K562 (cell line): Measurements from ENCODE around the gene PCSK2. TPM values are rescaled to one million over a fixed set of nuclear protein-coding genes. Genes with fewer than 3 reads are reported as not detected.

Source experiments
- ATAC-seq: fragments of 200-7000 bp; cut with Tn5 transposase; 3 replicates; pipeline ENCODE4 v1.9.1; 2020; ENCODE audit warnings: moderate library complexity
- BruUV-seq: library from RNA; stranded (reverse); fragments of 400-500 nt; replicated peaks from 2 replicates; lab custom pipeline; 2021; lab: Mats Ljungman, UMichigan
- CTCF ChIA-PET: fragments of 300-600 bp; formaldehyde crosslinking; extraction: SDS; loops from one replicate; lab custom pipeline; 2021; ENCODE audit warnings: low intra/inter-chr PET ratio; lab: Yijun Ruan, JAX
- POLR2A ChIA-PET: fragments of 300-600, 350-650 bp; sonication (Branson Sonifier 250); formaldehyde crosslinking; extraction: SDS; loops from one replicate; lab custom pipeline; 2021; ENCODE audit warnings: antibody characterized with exemption, inconsistent platforms; lab: Yijun Ruan, JAX
- DNase-seq, 4 experiments: peaks; one replicate each; pipeline versions ENCODE4 v3.0.0 to v3.0.0-alpha.2; 2011 to 2018; ENCODE audit warnings: low spot score in 3 of 4, mixed read lengths in 3 of 4; ENCODE audit errors: extremely low read depth in 1 of 4
- FAIRE-seq: peaks from 2 replicates; lab custom pipeline; 2011; peaks lifted over from hg19 to GRCh38; lab: Jason Lieb, UNC
- H2AFZ ChIP-seq: 2 replicates; pipeline ENCODE4 v1.6.0; 2011; ENCODE audit warnings: low read depth, low read length, control low read depth, inconsistent platforms
- H3K27ac ChIP-seq: fragments of 200-600 bp; 3 replicates; pipeline ENCODE4 v1.8.0; 2011; ENCODE audit warnings: low read depth, mild to moderate bottlenecking, control low read depth, inconsistent platforms, low read length, moderate library complexity, mixed read lengths; ENCODE audit errors: extremely low read depth
- H3K27me3 ChIP-seq, 2 experiments: fragments of 300-600 bp in 1 of 2; 2 replicates in 1 of 2; 3 replicates in 1 of 2; pipeline versions ENCODE4 v1.6.0 to v1.8.0; 2011; ENCODE audit warnings: inconsistent platforms in 2 of 2, low read length in 2 of 2, mild to moderate bottlenecking in 1 of 2, mixed read lengths in 1 of 2, moderate library complexity in 1 of 2; ENCODE audit not compliant: control insufficient read depth in 2 of 2, insufficient read depth in 2 of 2
- H3K36me3 ChIP-seq: fragments of 300-600 bp; 3 replicates; pipeline ENCODE4 v1.8.0; 2011; ENCODE audit warnings: mild to moderate bottlenecking, low read length, inconsistent platforms; ENCODE audit not compliant: control insufficient read depth, insufficient read depth
- H3K4me1 ChIP-seq, 2 experiments: fragments of 200-600 bp in 1 of 2; replicated peaks in 1 of 2; 2 replicates in 1 of 2; 3 replicates in 1 of 2; pipeline versions ENCODE4 v1.5.1 to v1.8.0; 2011; ENCODE audit warnings: inconsistent platforms in 2 of 2, low read length in 2 of 2, mild to moderate bottlenecking in 1 of 2, mixed read lengths in 1 of 2, moderate library complexity in 1 of 2; ENCODE audit not compliant: control insufficient read depth in 2 of 2, insufficient read depth in 2 of 2
- H3K4me2 ChIP-seq: 2 replicates; pipeline ENCODE4 v1.6.1; 2011; ENCODE audit warnings: low read length, control low read depth, inconsistent platforms, mixed read lengths; ENCODE audit not compliant: insufficient read depth
- H3K4me3 ChIP-seq: fragments of 200-600 bp; sonication (generic), shearing (Covaris generic); 2 replicates; pipeline ENCODE4 v1.5.1; 2016; ENCODE audit warnings: control low read depth, inconsistent platforms
- H3K79me2 ChIP-seq: fragments of 200-600 bp; 3 replicates; pipeline ENCODE4 v1.8.0; 2011; ENCODE audit warnings: low read length, inconsistent platforms; ENCODE audit not compliant: control insufficient read depth, insufficient read depth
- H3K9ac ChIP-seq, 2 experiments: 2 replicates each; pipeline versions ENCODE4 v1.6.0 to v1.6.1; 2011; ENCODE audit warnings: low read depth in 2 of 2, low read length in 2 of 2, control low read depth in 1 of 2, inconsistent platforms in 1 of 2, mild to moderate bottlenecking in 1 of 2, mixed read lengths in 1 of 2; ENCODE audit not compliant: insufficient read depth in 1 of 2
- H3K9me1 ChIP-seq: one replicate; pipeline ENCODE4 v1.6.0; 2011; ENCODE audit warnings: inconsistent platforms, mild to moderate bottlenecking, low read length, moderate library complexity; ENCODE audit not compliant: control insufficient read depth, insufficient read depth
- H3K9me3 ChIP-seq: replicated peaks from 2 replicates; pipeline ENCODE4 v1.5.1; 2011; ENCODE audit warnings: low read depth, low read length, inconsistent platforms; ENCODE audit not compliant: control insufficient read depth, insufficient read depth
- H4K20me1 ChIP-seq: replicated peaks from 2 replicates; pipeline ENCODE4 v1.6.1; 2011; ENCODE audit warnings: low read length, inconsistent platforms, mixed read lengths; ENCODE audit not compliant: control insufficient read depth, insufficient read depth
- CEBPZ ChIP-seq: fragments of 150-350 bp; IDR thresholded peaks from 2 replicates; pipeline ENCODE4 v1.6.1; 2014; ENCODE audit warnings: low read depth, mild to moderate bottlenecking, low read length, borderline replicate concordance
- GTF2F1 ChIP-seq: IDR thresholded peaks from 2 replicates; pipeline ENCODE4 v1.6.1; 2011; ENCODE audit warnings: low read depth, low read length, improper control_type of control experiment
- L3MBTL2 ChIP-seq: fragments of 450-650 bp; IDR thresholded peaks from 2 replicates; pipeline ENCODE4 v1.6.1; 2016; ENCODE audit warnings: mild to moderate bottlenecking, moderate library complexity
- MTA3 ChIP-seq: fragments of 450-650 bp; formaldehyde crosslinking; IDR thresholded peaks from 2 replicates; pipeline ENCODE4 v1.6.1; 2017; ENCODE audit warnings: mild to moderate bottlenecking, borderline replicate concordance
- PBX2 ChIP-seq, 2 experiments: IDR thresholded peaks in 1 of 2; conservative IDR thresholded peaks in 1 of 2; 2 replicates each; pipeline ENCODE4 v1.6.1; 2016; ENCODE audit warnings: low read depth in 2 of 2, mild to moderate bottlenecking in 1 of 2, missing compliant biosample characterization in 1 of 2, missing genetic modification characterization in 1 of 2, moderate library complexity in 1 of 2
- PURB ChIP-seq: sonication (generic); formaldehyde crosslinking; IDR thresholded peaks from 2 replicates; pipeline ENCODE4 v1.9.0; 2021; ENCODE audit warnings: low read depth, mild to moderate bottlenecking, missing genetic modification reagents
- SPI1 ChIP-seq: IDR thresholded peaks from 2 replicates; pipeline ENCODE4 v1.6.1; 2011; ENCODE audit warnings: low read depth, low read length, control low read depth, borderline replicate concordance
- USF2 ChIP-seq: sonication (generic); formaldehyde crosslinking; IDR thresholded peaks from 2 replicates; pipeline ENCODE4 v1.5.0; 2020; ENCODE audit warnings: missing genetic modification reagents
- ZFP1 ChIP-seq: fragments of 450-650 bp; formaldehyde crosslinking; IDR thresholded peaks from 2 replicates; pipeline ENCODE4 v1.4.0; 2020; ENCODE audit warnings: mild to moderate bottlenecking, mixed read lengths
- WGBS: fragments of 100-300 bp; shearing (Covaris generic); methylation state at CpG from one replicate; pipeline ENCODE4 v1.1.6; 2016; ENCODE audit warnings: low coverage, mixed read lengths; ENCODE audit not compliant: insufficient coverage; ENCODE audit errors: missing lambda C conversion rate; 5-methylcytosine and 5-hydroxymethylcytosine counted together
- in situ Hi-C: fragments of 300-500 bp; cut with MboI; formaldehyde crosslinking; loops from 4 replicates; pipeline ENCODE4 v1.15.0; 2018; ENCODE audit warnings: inconsistent platforms, mixed read lengths
- intact Hi-C: fragments of 100-400 bp; cut with micrococcal nuclease; formaldehyde crosslinking; loops from 2 replicates; pipeline ENCODE4 v1.14.2; 2022
- polyA plus RNA-seq, 8 experiments: library from polyadenylated mRNA; depleted of rRNA in 4 of 8; stranded (reverse) in 5 of 8; unstranded in 3 of 8; fragments of >200 nt; fragmentation: Nextera tagmentation in 2 of 8; fragmentation: Illumina TruSeq in 1 of 8; extraction: Ambion mirVana in 2 of 8; extraction: Trizol in 1 of 8; gene quantifications; 2 replicates each; pipeline versions ENCODE4 v1.2.1 to v1.2.3, GENCODE V29; 2011 to 2014; ENCODE audit warnings: inconsistent platforms in 1 of 8, missing spikeins in 1 of 8
- total RNA-seq, 7 experiments: library from RNA; depleted of rRNA in 6 of 7; stranded (reverse); fragments of >200 nt in 6 of 7; fragmentation: Illumina TruSeq in 2 of 7; extraction: Trizol in 2 of 7; gene quantifications; 2 replicates each; pipeline versions ENCODE4 v1.2.1 to v1.2.3, GENCODE V29; 2011 to 2021; ENCODE audit warnings: low replicate concordance in 1 of 7

The PCSK2 gene
- total and polyA plus RNA-seq, 9 of the 15 experiments (the other 6 are each of a cell fraction or from before 2014, with no cell fraction given): 0.04 to 0.07 (median 0.05) TPM; not detected in 6

- Histone ChIP-seq H3K4me3 (no peak overlapping the region), H2AFZ (no peak overlapping the region), H3K4me1 (no peaks in the 10 kb centered on the region), H3K79me2 (no peaks in the 10 kb centered on the region)
- 0% methylated on average over 3 of the region's 3 CpGs for WGBS
- CTCF ChIA-PET: no interaction called here
- ATAC-seq: no peak
- TF ChIP-seq SPI1 (peak; percentile 13; the same call in 1 of the 2 replicates), L3MBTL2 (no peak), MTA3 (no peak)
- TF ChIP-seq, all 486 proteins: peak for 1
- DNase-seq: no peak
- POLR2A ChIA-PET: interaction anchor here (0.6 kb wide), 1 partner anchor 16 kb away, joined by 3 read pairs; no protein-coding TSS in a partner anchor
- Histone ChIP-seq H3K27me3 (no peaks in the 10 kb centered on the region), H3K4me2 (no peak overlapping the region), H4K20me1 (no peaks in the 10 kb centered on the region), H3K27ac (no peak overlapping the region), H3K36me3 (no peaks in the 10 kb centered on the region), H3K9me3 (no peaks in the 10 kb centered on the region), H3K9me1 (no peaks in the 10 kb centered on the region), H3K9ac (no peak overlapping the region)
- BruUV-seq: no TSS peak
- in situ Hi-C loops (no loop called here), intact Hi-C loops (no loop called here)
- FAIRE-seq: no peak
Measured at GRCh38 chr20:17273717-17274116, 46.9 kb downstream of the PCSK2 start.

GRCh38 chr20:17276101-17276500 lies 49.3 kb downstream of the PCSK2 start:
- Histone ChIP-seq H3K4me2 (no peak overlapping the region), H3K27ac (no peak overlapping the region), H3K9me3 (no peaks in the 10 kb centered on the region), H3K4me1 (no peaks in the 10 kb centered on the region), H3K9ac (no peak overlapping the region), H3K9me1 (no peaks in the 10 kb centered on the region), H2AFZ (no peak overlapping the region), H3K4me3 (no peak overlapping the region), H4K20me1 (no peaks in the 10 kb centered on the region), H3K36me3 (no peaks in the 10 kb centered on the region), H3K79me2 (no peaks in the 10 kb centered on the region), H3K27me3 (no peaks in the 10 kb centered on the region)
- ChIA-PET POLR2A (no interaction called here), CTCF (no interaction called here)
- in situ Hi-C loops: no loop called here
- no peak for TF ChIP-seq USF2 (CRISPR knock-in tag)
- TF ChIP-seq PBX2 (CRISPR knock-in tag; IDR thresholded peaks at IDR 0.05; ENCODE audit: low read depth): no peak
- no peak for TF ChIP-seq PBX2 (tag; conservative IDR thresholded peaks at IDR 0.05; ENCODE audit: low read depth)
- TF ChIP-seq PURB (CRISPR knock-in tag): no peak
- no peak for TF ChIP-seq GTF2F1
- no peak for TF ChIP-seq ZFP1 (CRISPR knock-in tag)
- TF ChIP-seq CEBPZ: no peak
- DNase-seq: no peak
- no peak for FAIRE-seq
- no peak for ATAC-seq
- intact Hi-C loops: no loop called here
- BruUV-seq: no TSS peak
